ENCODE results near the gene POLRMT. TPM values are rescaled to one million over a fixed set of nuclear protein-coding genes. Genes with fewer than 3 reads are reported as not detected.

POLRMT gene
- total RNA-seq, 1 experiment from 2014 or later, result 40.9 TPM

GRCh38 chr19:594265-594870 lies 39.0 kb downstream of the POLRMT start:
- DNase-seq (ENCODE audit: unreplicated experiment), result no peak
- intact Hi-C loops (cut with micrococcal nuclease), result no loop called here
- Mint-ChIP-seq H3K27me3 (ENCODE audit: insufficient read depth, unreplicated experiment) (no peaks in the 10 kb centered on the region), H3K4me3 (ENCODE audit: unreplicated experiment) (no peak overlapping the region), H3K9me3 (ENCODE audit: unreplicated experiment) (no peaks in the 10 kb centered on the region), H3K36me3 (ENCODE audit: insufficient read depth, unreplicated experiment) (no peaks in the 10 kb centered on the region), H3K27ac (ENCODE audit: low read depth, unreplicated experiment) (no peak overlapping the region), H3K4me1 (ENCODE audit: insufficient read depth, unreplicated experiment) (no peaks in the 10 kb centered on the region)
- ChIA-PET CTCF (no interaction called here), POLR2A (interaction anchor here (0.6 kb wide), 1 partner anchor 61 kb away, joined by 3 read pairs; no protein-coding TSS in a partner anchor)
- BruUV-seq (replicated peaks), result no TSS peak
- TF ChIP-seq CTCF (IDR thresholded peaks at IDR 0.05; ENCODE audit: unreplicated experiment), result no peak

- no peak for TF ChIP-seq CTCF (IDR thresholded peaks at IDR 0.05; ENCODE audit: unreplicated experiment)
- CTCF ChIA-PET, result no interaction called here
Measured at GRCh38 chr19:593505-593904, 39.8 kb downstream of the POLRMT start.

GRCh38 chr19:593055-593454 lies 40.3 kb downstream of the POLRMT start:
- Mint-ChIP-seq H3K27ac (ENCODE audit: low read depth, unreplicated experiment) (no peak overlapping the region), H3K27me3 (ENCODE audit: insufficient read depth, unreplicated experiment) (no peaks in the 10 kb centered on the region), H3K9me3 (ENCODE audit: unreplicated experiment) (no peaks in the 10 kb centered on the region), H3K36me3 (ENCODE audit: insufficient read depth, unreplicated experiment) (no peaks in the 10 kb centered on the region), H3K4me3 (ENCODE audit: unreplicated experiment) (no peak overlapping the region), H3K4me1 (ENCODE audit: insufficient read depth, unreplicated experiment) (no peaks in the 10 kb centered on the region)
- BruUV-seq (replicated peaks), result no TSS peak
- no peak for TF ChIP-seq CTCF (IDR thresholded peaks at IDR 0.05; ENCODE audit: unreplicated experiment)
- POLR2A ChIA-PET, result interaction anchor here (0.7 kb wide), 1 partner anchor 21 kb away, joined by 3 read pairs; no protein-coding TSS in a partner anchor
- CTCF ChIA-PET, result no interaction called here
- DNase-seq (ENCODE audit: unreplicated experiment), result no peak
- intact Hi-C loops (cut with micrococcal nuclease), result no loop called here

More at GRCh38 chr19:593505-593904, 39.8 kb downstream of the POLRMT start:
- Mint-ChIP-seq H3K36me3 (ENCODE audit: insufficient read depth, unreplicated experiment) (no peaks in the 10 kb centered on the region), H3K4me3 (ENCODE audit: unreplicated experiment) (no peak overlapping the region), H3K4me1 (ENCODE audit: insufficient read depth, unreplicated experiment) (no peaks in the 10 kb centered on the region), H3K27ac (ENCODE audit: low read depth, unreplicated experiment) (no peak overlapping the region), H3K27me3 (ENCODE audit: insufficient read depth, unreplicated experiment) (no peaks in the 10 kb centered on the region), H3K9me3 (ENCODE audit: unreplicated experiment) (no peaks in the 10 kb centered on the region)
- intact Hi-C loops (cut with micrococcal nuclease), result no loop called here
- no TSS peak for BruUV-seq (replicated peaks)
- POLR2A ChIA-PET, result no interaction called here
- no peak for DNase-seq (ENCODE audit: unreplicated experiment)

- BruUV-seq (replicated peaks), result no TSS peak
- no peak for TF ChIP-seq CTCF (IDR thresholded peaks at IDR 0.05; ENCODE audit: unreplicated experiment)
- intact Hi-C loops (cut with micrococcal nuclease), result no loop called here
- H3K36me3 Mint-ChIP-seq (ENCODE audit: insufficient read depth, unreplicated experiment), result no peaks in the 10 kb centered on the region
- no peak overlapping the region for H3K27ac Mint-ChIP-seq (ENCODE audit: low read depth, unreplicated experiment)
- H3K27me3 Mint-ChIP-seq (ENCODE audit: insufficient read depth, unreplicated experiment), result no peaks in the 10 kb centered on the region
- ChIA-PET CTCF (no interaction called here), POLR2A (no interaction called here)
- no peaks in the 10 kb centered on the region for H3K9me3 Mint-ChIP-seq (ENCODE audit: unreplicated experiment)
- H3K4me3 Mint-ChIP-seq (ENCODE audit: unreplicated experiment), result no peak overlapping the region
- H3K4me1 Mint-ChIP-seq (ENCODE audit: insufficient read depth, unreplicated experiment), result no peaks in the 10 kb centered on the region
- no peak for DNase-seq (ENCODE audit: unreplicated experiment)
Measured at GRCh38 chr19:592101-592500, 41.2 kb downstream of the POLRMT start.
